HG03342 (cell line): ENCODE data around the gene TNS3.
A peak's percentile ranks its signal among the peaks of the same experiment; 100 is the strongest.

Source experiments
- ATAC-seq: cut with Tn5 transposase; IDR thresholded peaks from one replicate; pipeline ENCODE4 v1.9.1; 2021; ENCODE audit warnings: mild to moderate bottlenecking, moderate library complexity; ENCODE audit not compliant: unreplicated experiment

Gene TNS3

GRCh38 chr7:47490501-47491265, 91.2 kb downstream of the TNS3 start:
- ATAC-seq: no peak

GRCh38 chr7:47489624-47490023, 92.3 kb downstream of the TNS3 start:
- ATAC-seq: no peak

GRCh38 chr7:47488969-47489342, 93.0 kb downstream of the TNS3 start:
- no peak for ATAC-seq

GRCh38 chr7:47488201-47488968, 93.5 kb downstream of the TNS3 start:
- ATAC-seq: no peak

- ATAC-seq: no peak
Measured at GRCh38 chr7:47485640-47486435, 96.1 kb downstream of the TNS3 start.

GRCh38 chr7:47484923-47485639, 96.8 kb downstream of the TNS3 start:
- no peak for ATAC-seq

- no peak for ATAC-seq
Measured at GRCh38 chr7:47484457-47484856, 97.5 kb downstream of the TNS3 start.

GRCh38 chr7:47483604-47484273, 98.2 kb downstream of the TNS3 start:
- no peak for ATAC-seq

GRCh38 chr7:47482013-47482875, 99.7 kb downstream of the TNS3 start:
- no peak for ATAC-seq

- no peak for ATAC-seq
Measured at GRCh38 chr7:47481541-47482012, 100.3 kb downstream of the TNS3 start.

- peak; percentile 70 for ATAC-seq
Measured at GRCh38 chr7:47480576-47481538, 101.1 kb downstream of the TNS3 start.

GRCh38 chr7:47479821-47480575, 101.9 kb downstream of the TNS3 start:
- no peak for ATAC-seq

- no peak for ATAC-seq
Measured at GRCh38 chr7:47478926-47479711, 102.8 kb downstream of the TNS3 start.

GRCh38 chr7:47478017-47478344, 103.9 kb downstream of the TNS3 start:
- no peak for ATAC-seq

GRCh38 chr7:47477191-47478016, 104.5 kb downstream of the TNS3 start:
- ATAC-seq: no peak

GRCh38 chr7:47475880-47476227, 106.1 kb downstream of the TNS3 start:
- no peak for ATAC-seq
